GM18526 (cell line): ENCODE results near the gene ACSF3.

Source experiments
- POLR2A ChIP-seq: IDR thresholded peaks from 3 replicates; pipeline ENCODE4 v1.6.1; 2011; ENCODE audit not compliant: insufficient read length; ENCODE audit errors: extremely low read depth

ACSF3 gene

DNA sequence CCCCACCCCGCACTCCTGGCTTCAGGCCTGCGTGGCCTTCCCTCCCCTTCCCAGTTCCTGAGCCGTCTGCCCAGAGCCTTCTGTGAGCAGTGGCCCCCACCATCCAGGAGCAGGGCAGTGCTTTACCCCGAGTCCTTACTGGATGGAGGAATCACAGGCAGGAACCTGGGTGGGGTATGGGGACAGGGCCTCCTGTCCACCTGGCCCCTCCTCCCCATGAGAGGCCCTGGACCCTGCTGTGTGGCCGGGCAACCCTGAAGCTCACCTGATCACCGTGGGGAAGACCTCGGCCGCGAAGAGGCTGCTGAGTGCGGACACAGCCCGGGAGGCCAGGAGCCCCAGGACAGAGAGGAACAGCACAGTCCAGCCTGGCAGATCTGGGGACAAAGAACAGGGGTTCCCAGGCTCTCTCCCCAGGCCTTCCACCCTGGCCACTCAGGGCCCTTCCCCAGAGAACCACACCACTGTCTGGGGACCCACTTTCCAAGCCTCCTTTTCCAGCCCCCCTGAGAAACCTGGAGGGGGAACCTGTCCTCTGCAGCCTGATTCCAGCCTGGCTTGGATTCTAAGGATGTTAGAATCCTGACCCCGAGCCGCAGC is 103.5 kb downstream of the ACSF3 start:
- TF ChIP-seq POLR2A: no peak

DNA sequence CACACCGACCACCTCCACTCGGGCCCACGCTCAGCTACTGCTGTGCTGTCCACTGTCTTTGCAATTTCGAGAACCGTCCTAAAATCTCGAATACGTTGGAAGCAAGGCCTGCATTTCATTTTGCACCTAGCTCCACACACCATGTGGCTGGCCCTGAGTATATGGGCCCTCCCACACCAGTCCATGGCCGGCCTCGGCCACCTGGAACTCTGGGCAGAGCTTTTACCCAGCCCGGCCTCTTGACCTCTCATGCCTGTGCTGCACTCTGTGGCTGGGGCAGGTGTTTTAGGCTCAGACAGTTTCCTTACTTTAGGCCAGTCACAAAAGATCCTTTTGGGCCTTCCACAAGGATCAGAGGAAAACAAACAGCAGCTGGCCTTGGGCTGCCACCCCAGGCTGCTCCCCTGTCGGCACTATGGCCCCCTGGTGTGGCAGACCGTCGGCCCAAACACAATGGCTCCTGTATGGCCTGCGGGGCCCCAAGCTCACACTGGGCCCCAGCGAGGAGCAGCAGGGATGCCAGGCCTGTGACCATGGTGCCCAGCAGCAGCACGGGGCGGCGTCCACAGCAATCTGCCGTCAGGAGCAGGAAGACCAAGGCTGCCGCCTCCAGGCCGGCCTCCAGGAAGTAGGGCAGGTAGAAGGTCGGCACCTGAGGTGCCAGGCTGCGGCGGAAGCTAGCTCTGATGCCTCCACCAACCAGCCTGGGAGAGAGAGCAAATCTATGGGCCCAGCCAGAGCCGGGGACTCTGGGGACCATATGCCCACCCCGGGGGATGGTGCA is 104.2 kb downstream of the ACSF3 start:
- no peak for TF ChIP-seq POLR2A

DNA sequence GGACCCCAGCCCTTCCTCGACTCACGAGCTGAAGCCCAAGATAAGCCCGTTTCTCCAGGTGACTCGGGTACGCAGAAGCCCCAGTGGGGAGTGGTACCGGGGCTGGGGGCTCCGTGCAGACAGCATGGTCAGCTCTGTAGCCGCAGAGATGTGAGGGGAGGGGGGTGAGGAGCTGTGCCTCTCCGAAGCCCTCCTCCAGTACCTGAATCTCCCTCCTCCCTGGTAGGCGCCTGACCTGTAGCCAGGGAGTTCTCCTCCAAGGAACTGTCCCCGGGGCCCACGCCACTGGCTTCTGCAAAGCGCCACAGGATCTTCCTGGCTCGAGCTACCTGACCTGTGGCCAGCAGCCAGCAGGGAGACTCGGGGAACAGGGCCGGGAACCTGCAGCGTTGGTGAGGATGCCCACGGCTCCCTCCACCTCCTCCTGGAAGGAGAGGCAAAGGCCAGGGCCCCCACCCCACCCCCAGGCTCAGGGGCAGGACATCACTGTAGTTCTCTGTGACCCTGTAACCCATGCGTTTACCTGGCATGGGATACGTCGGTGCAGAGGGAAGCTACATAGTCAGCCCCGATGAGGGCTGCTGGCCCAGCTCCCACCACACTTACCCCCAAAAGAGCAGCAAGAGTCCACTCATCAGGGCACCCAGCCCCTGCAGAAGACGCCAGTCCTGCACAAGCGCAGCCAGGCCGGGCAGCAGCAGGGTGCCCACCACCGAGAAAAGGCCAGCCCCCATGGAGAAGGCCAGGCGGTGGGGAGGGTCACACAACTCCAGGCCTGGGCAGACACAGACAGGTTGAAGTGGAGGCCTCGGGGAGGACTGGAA is 105.0 kb downstream of the ACSF3 start:
- no peak for TF ChIP-seq POLR2A

DNA sequence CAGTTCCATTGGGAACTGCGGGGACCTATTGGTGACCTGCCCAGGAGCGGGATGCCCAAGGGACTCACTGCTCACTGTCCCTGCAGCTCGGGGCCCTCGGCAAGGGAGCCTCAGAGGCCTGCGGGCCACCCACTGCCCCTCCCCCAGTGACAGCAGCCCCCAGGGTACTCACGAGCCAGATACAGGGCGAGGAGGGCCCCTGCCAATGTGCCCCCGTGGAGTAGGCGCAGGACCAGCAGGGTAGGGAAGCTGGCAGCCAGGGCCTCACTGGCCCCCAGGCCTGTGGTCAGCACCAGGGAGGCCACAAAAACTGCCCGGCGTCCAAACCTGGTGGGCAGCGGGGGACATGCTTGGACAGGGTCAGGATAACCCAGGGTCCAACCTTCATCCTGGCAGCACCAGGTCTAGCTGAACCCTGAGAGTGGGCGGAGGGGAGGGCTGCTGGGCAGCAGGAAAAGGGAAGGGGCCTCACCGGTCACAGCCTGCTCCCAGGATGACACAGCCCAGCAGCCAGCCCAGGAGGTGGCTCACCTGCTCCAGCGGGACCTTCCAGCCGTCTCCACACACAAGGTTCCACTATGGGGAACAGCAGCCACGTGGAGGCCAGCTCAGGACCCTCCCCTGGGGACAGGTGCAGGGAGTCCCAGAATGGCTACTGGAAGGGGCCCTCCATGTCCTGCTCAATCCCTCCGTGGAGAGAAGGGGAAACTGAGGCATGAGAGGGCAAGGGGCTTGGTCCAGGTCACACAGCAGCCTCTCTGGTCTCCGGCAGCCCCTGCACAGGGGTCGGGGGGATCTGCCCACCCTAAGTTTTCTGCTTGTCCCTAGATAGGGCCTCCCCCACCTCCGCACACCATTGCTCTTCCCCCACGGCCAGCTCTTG is 105.8 kb downstream of the ACSF3 start:
- no peak for TF ChIP-seq POLR2A

DNA sequence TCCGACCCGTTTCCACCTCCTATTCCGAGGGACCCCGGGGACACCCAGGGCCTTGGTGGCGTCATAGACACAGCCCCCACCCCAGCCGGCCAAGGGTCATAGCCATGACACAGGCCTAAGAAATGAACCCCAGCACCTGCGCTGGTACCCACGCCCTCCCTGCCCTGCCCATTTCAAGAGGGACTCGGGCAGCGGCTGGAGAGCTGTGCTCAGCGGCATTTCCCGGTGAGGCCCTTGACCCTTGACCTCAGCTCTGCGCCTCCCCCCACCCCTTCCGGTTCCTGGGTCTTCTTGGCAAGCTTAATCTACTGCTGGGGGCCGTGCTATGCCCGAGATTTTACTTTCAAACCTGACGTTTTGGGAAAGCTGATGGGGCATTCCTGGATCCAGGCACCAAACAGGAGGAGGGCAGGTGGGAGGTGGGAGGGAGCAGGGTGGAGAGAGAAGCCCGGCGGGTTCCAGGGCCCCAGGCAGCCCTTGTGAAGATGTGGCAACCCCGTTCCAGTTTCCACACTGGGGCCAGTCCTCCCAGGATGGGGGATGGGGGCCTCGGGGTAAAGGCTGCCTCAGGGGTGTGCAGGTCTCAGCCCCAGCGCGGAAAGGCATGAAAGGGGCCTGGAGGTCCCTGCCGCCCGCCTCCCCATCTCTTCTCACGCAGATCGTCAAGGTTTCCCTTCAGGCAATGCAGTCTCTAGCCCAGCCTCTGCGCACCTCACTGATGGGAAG is 106.6 kb downstream of the ACSF3 start, which contains the start of gene SLC22A31:
TSS of gene SLC22A31 (minus strand) at position 414 of the 726 bp plus-strand sequence. CDS start at position 378, 36 bp downstream.
- TF ChIP-seq POLR2A: no peak

DNA sequence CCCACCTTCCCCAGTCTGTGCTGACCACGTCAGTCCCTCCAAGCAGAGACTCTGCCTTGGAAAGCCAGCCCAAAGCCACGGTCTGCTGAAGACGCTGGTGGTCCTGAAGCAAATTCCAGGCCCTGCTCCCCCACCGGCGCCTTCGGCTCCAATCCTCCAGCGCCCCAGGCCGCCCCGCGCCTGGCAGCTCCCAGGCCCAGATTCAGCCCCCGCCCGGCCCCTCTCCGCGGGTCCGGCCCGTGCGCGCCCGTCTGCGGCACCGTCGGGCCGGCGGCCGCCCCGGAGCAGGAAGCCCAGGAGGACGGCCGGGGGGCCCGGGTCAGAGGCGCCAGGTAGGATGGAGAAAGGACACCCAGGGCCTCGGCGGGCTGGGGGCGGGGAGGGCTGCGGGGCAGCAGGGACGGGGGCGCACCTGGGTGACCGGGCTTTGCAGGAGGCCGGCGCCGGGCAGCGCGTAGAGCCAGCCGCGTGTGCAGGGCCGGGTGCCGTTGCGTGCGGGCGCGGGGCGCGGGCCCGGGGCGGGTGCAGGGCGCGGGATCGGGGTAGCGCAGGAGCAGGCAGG is 107.3 kb downstream of the ACSF3 start:
- TF ChIP-seq POLR2A: no peak

DNA sequence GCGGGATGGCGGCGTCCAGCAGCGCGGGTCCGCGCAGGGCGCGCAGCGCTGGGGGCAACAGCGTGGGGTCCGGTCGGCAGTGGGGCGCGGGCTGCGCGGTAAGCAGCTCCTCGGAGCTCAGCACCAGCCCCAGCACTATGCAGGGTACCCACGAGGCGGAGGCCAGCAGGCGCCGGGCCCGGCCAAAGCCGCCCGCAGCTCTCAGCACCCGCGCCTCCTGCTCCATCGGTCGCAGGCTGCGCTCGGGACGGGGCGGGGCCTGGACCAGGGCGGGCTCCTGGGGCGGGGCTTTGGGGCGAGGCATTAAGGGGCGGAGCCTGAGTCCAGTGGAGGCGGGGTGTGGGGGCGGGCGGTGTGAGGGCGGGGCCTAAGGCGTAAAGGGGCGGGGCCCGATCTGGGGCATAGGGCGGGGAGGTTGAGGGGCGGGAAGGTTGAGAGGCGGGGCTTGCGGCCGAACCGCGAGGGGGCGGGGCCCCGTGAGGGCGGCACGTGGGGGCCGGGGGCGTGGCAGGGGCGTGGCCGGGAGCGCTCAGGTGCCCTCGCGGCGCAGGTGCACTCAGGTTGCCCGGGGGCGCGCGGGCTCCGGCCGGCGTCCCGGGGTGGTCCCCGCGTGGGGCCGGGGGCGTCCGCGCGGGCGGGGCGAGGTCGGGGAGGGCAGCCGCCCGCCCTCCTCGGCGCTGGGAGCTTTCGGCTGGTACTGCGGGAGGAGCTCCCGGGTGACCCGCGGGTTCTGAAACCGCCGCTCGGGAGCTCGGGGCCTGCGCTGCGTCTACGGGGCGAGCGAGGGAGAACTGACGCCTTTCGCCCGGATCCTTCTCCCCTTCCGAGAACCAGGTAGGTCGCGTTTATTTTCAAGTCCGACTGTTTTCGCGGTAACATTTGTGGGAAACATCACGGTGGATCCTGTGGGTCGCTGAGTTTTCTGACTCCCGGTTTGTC is 108.1 kb downstream of the ACSF3 start:
- no peak for TF ChIP-seq POLR2A

DNA sequence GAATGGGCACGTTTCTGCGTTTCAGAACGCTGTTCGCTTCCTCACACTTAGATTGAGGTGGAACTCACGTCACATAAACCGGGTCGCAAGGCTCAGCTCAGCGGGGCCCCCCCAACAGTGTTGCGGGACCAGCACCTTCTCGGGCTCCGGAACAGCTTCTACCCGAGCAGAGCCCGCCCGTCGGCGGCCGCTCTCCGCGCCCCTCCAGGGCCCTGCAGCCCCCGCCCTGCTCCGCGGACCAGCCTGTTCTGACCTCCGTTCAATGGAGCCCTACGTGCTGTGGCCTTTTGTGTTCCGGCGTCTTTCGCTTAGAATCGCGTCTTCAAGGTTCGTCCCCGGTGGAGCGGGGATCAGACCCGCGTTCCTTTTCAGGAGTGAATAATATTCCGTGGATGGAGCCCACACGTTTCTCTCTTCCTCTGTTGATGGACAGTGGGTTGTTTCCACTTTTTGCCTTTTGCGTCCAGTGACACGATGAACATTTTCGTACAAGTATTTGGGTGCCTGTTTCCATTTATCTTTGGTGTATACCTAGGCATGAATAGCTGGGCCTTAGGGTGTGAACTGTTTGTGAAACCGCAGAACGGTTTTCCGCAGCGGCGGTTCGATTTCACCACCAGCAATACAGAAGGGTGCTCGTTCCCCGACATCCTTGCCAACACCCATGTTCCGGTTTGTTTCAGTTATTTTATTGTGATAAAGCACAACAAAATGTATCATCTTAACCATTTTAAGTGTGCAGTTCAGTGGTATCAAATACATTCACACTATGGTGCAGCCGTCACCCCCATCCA is 109.0 kb downstream of the ACSF3 start:
- no peak for TF ChIP-seq POLR2A
